Heart right ventricle (tissue), 16 donors: ENCODE measurements around the gene MRPS25. TPM values are rescaled to one million over a fixed set of nuclear protein-coding genes. Genes with fewer than 3 reads are reported as not detected.

Source experiments
- ATAC-seq, 8 donors: fragments of 200-7000 bp; cut with Tn5 transposase; one replicate each; pipeline ENCODE4 v1.9.1; 2020; ENCODE audit warnings: mild to moderate bottlenecking in 8 of 8, moderate library complexity in 8 of 8, moderate number of reproducible peaks in 1 of 8
- DNase-seq, 2 donors: peaks; one replicate each; pipeline ENCODE4 v3.0.0-alpha.2; 2020
- H3K27ac ChIP-seq, 10 donors: fragments of 200-600 bp; sonication (generic) in 2 of 10; one replicate each; pipeline versions ENCODE4 v1.5.0 to v1.8.0; 2020 to 2022; ENCODE audit warnings: mild to moderate bottlenecking in 3 of 10
- H3K27me3 ChIP-seq, 7 donors: fragments of 200-600 bp; one replicate each; pipeline ENCODE4 v1.8.0; 2021 to 2022; ENCODE audit warnings: mild to moderate bottlenecking in 2 of 7
- H3K36me3 ChIP-seq, 9 donors: fragments of 200-600 bp; sonication (generic) in 1 of 9; one replicate each; pipeline versions ENCODE4 v1.5.0 to v1.8.0; 2020 to 2022; ENCODE audit warnings: mild to moderate bottlenecking in 2 of 9
- H3K4me1 ChIP-seq, 9 donors: fragments of 200-600 bp; sonication (generic) in 1 of 9; one replicate each; pipeline versions ENCODE4 v1.5.0 to v1.8.0; 2020 to 2022; ENCODE audit warnings: mild to moderate bottlenecking in 4 of 9
- H3K4me3 ChIP-seq, 10 donors: fragments of 200-600 bp; sonication (generic) in 2 of 10; one replicate each; pipeline versions ENCODE4 v1.5.0 to v1.8.0; 2020 to 2022; ENCODE audit warnings: mild to moderate bottlenecking in 7 of 10, moderate library complexity in 2 of 10
- H3K9me3 ChIP-seq, 11 donors: fragments of 200-600 bp in 10 of 11; sonication (generic) in 2 of 11; one replicate each; pipeline versions ENCODE4 v1.5.0 to v1.8.0; 2013 to 2022; ENCODE audit warnings: mild to moderate bottlenecking in 2 of 11, control low read depth in 1 of 11, moderate library complexity in 1 of 11
- CTCF ChIP-seq, 9 donors: fragments of 200-600 bp; sonication (generic) in 2 of 9; IDR thresholded peaks; one replicate each; pipeline versions ENCODE4 v1.5.0 to v1.8.0; 2021 to 2022; ENCODE audit warnings: antibody characterized with exemption in 9 of 9, mild to moderate bottlenecking in 5 of 9, moderate library complexity in 1 of 9
- WGBS, 2 donors: extraction: QIAGEN DNeasy Blood & Tissue Kit; methylation state at CpG; one replicate each; pipeline ENCODE4 v1.1.7; 2013; ENCODE audit warnings: inconsistent platforms in 1 of 2; 5-methylcytosine and 5-hydroxymethylcytosine counted together
- intact Hi-C, 10 donors: fragments of 100-400 bp; cut with DNase I; formaldehyde crosslinking; loops; one replicate each; pipeline versions ENCODE4 v1.11.1 to v1.14.2; 2022
- long read RNA-seq, 3 donors: library from polyadenylated mRNA; unstranded; transcript quantifications; one replicate each; pipeline ENCODE4 v2.0.0, GENCODE V29; 2020 to 2021
- polyA plus RNA-seq, 2 donors: library from polyadenylated mRNA; stranded (reverse); fragments of 200-250 nt; gene quantifications; one replicate each; pipeline ENCODE4 v1.2.3, GENCODE V29; 2013
- total RNA-seq, 10 donors: library from RNA; stranded (reverse); fragmentation: NEBNext Ultra II Directional in 3 of 10; extraction: Animal tissue kit (Norgen Biotek cat#: 25700) in 3 of 10; gene quantifications; one replicate each; pipeline versions ENCODE4 v1.2.1 to v1.2.4, GENCODE V29; 2021 to 2023
- donor health status: Arrhythmogenic right ventricular cardiomyopathy.
- donor health status: ischemic (EF 13 %, LVEDD 7.1; RV severe dilation, severe dysfunction).
- donor health status: healthy with polysubstance abuse.
- donor health status: DM: no; HTN: yes; CAD: no.
- donor health status: DM: no; HTN: no; CAD: no.
- donor health status: ischemic (EF 25% LVEDD 6.9; RV normal size, moderate dysfunction).
- donor health status: ischemic (EF 25% LVEDD 5.7; RV mildly dilated, moderate dysfunction).
- donor health status: healthy.
- donor health status: DM: yes; HTN: yes; CAD: no.
- donor health status: Ischemic cardiomyopathy.
- donor health status: ischemic (EF 35%, LVEDD 5.7; RV mildly dilated, moderate dysfunction).
- donor health status: nonischemic (EF 11% LVEDD 7.7; RV severe dilation, severe dysfunction).
- donor health status: DM: yes; HTN: yes; CAD: no.
- donor health status: PGD.
- donor health status: ischemic (EF 29% LVEDD 5.4; RV normal size, mild dysfunction).
- donor health status: nonischemic (EF 23%, LVEDD 6.1; RV moderate dilation, normal function).

Gene MRPS25
- total RNA-seq (100 to 1,000 TPM in 4 of 10 donors, 10 to 100 TPM in 6; 64.7 to 190 (median 92.8) TPM), polyA plus RNA-seq (100 to 1,000 TPM; 129 to 227 TPM)
- long read RNA-seq, donor 1, full-length matches to known transcripts: 240 of 269 reads
- long read RNA-seq, donor 1, partial matches to known transcripts: 1 of 269 reads
- long read RNA-seq, donor 1, other reads (novel, unspliced or antisense): 28 of 269 reads
- long read RNA-seq, donor 2, full-length matches to known transcripts: 172 of 189 reads
- long read RNA-seq, donor 2, partial matches to known transcripts: 1 of 189 reads
- long read RNA-seq, donor 2, other reads (novel, unspliced or antisense): 16 of 189 reads
- long read RNA-seq, donor 3, full-length matches to known transcripts: 257 of 292 reads
- long read RNA-seq, donor 3, partial matches to known transcripts: 3 of 292 reads
- long read RNA-seq, donor 3, other reads (novel, unspliced or antisense): 32 of 292 reads

- no peak for TF ChIP-seq CTCF (IDR thresholded peaks at IDR 0.05)
- Histone ChIP-seq H3K4me3 (peak within 1 kb of the TSS; percentile 70 to 97 (median 82)), H3K27ac (peak within 1 kb of the TSS; percentile 69 to 91 (median 88)), H3K36me3 (peaks cover 0 to 17% (median 0%) of the 10 kb centered on the region in 9 donors), H3K9me3 (no peaks in the 10 kb centered on the region), H3K4me1 (peaks cover 6 to 24% (median 17%) of the 10 kb centered on the region in 9 donors), H3K27me3 (no peaks in the 10 kb centered on the region)
- peak; percentile 89 to 90 for DNase-seq
- peak; percentile 96 to 98 (median 98) for ATAC-seq
- intact Hi-C loops: loop anchor here in 4 of 10 donors (2.0 to 10.0 kb wide), 2 partner anchors 34 to 120 kb away; partner anchors contain the start of genes NR2C2 (in 3 of the 4) and RBSN (in 1 of the 4)
- 0% methylated on average over 69 of the region's 69 CpGs for WGBS, 2 donors
These were observed at the start of gene MRPS25 for GRCh38 chr3:15064835-15065549. Gene MRPS25 (minus strand): TSS chr3:15065315. CDS start chr3:15065194, 121 bp downstream.

GRCh38 chr3:15113884-15114283, 48.8 kb upstream of the MRPS25 start:
- peaks cover 0 to 11% (median 2%) of the 10 kb centered on the region in 7 donors for H3K27me3 ChIP-seq
- H3K36me3 ChIP-seq: no peaks in the 10 kb centered on the region
- intact Hi-C loops: loop anchor here in 3 of 10 donors (10.0 kb wide), 4 partner anchors 61 to 441 kb away; partner anchors contain the start of gene CAPN7 (in 1 of the 3)
- 78% methylated on average over 3 of the region's 3 CpGs for WGBS, 2 donors
- DNase-seq: no peak
- TF ChIP-seq CTCF (IDR thresholded peaks at IDR 0.05): no peak
- H3K4me1 ChIP-seq: peaks cover 0 to 6% (median 0%) of the 10 kb centered on the region in 9 donors
- no peak for ATAC-seq
- H3K9me3 ChIP-seq: peaks cover 0 to 9% (median 0%) of the 10 kb centered on the region in 11 donors
- H3K27ac ChIP-seq: no peak overlapping the region
- no peak overlapping the region for H3K4me3 ChIP-seq

GRCh38 chr3:15113471-15113870, 48.4 kb upstream of the MRPS25 start:
- Histone ChIP-seq H3K4me1 (peaks cover 0 to 2% (median 0%) of the 10 kb centered on the region in 9 donors), H3K36me3 (no peaks in the 10 kb centered on the region), H3K27ac (no peak overlapping the region), H3K4me3 (no peak overlapping the region), H3K9me3 (peaks cover 0 to 9% (median 0%) of the 10 kb centered on the region in 11 donors), H3K27me3 (peaks cover 0 to 10% (median 0%) of the 10 kb centered on the region in 7 donors)
- WGBS, 2 donors: 55 to 56% methylated on average over 6 of the region's 6 CpGs
- ATAC-seq (no peak), DNase-seq (no peak)
- TF ChIP-seq CTCF (IDR thresholded peaks at IDR 0.05): no peak
- intact Hi-C loops: loop anchor here in 3 of 10 donors (10.0 kb wide), 4 partner anchors 61 to 441 kb away; partner anchors contain the start of gene CAPN7 (in 1 of the 3)

GRCh38 chr3:15112011-15112410, 46.9 kb upstream of the MRPS25 start:
- no peak for DNase-seq
- Histone ChIP-seq H3K4me3 (no peak overlapping the region), H3K27ac (no peak overlapping the region), H3K27me3 (peaks cover 0 to 7% (median 0%) of the 10 kb centered on the region in 7 donors), H3K4me1 (peaks cover 0 to 12% (median 0%) of the 10 kb centered on the region in 9 donors), H3K36me3 (no peaks in the 10 kb centered on the region), H3K9me3 (peaks cover 0 to 9% (median 0%) of the 10 kb centered on the region in 11 donors)
- intact Hi-C loops: loop anchor here in 3 of 10 donors (10.0 kb wide), 4 partner anchors 63 to 443 kb away; partner anchors contain the start of gene CAPN7 (in 1 of the 3)
- WGBS, 2 donors: 33 to 47% methylated on average over 3 of the region's 3 CpGs
- TF ChIP-seq CTCF (IDR thresholded peaks at IDR 0.05): no peak
- no peak for ATAC-seq
